ENCODE measurements around the gene ATXN7L1.

Gene ATXN7L1

DNA sequence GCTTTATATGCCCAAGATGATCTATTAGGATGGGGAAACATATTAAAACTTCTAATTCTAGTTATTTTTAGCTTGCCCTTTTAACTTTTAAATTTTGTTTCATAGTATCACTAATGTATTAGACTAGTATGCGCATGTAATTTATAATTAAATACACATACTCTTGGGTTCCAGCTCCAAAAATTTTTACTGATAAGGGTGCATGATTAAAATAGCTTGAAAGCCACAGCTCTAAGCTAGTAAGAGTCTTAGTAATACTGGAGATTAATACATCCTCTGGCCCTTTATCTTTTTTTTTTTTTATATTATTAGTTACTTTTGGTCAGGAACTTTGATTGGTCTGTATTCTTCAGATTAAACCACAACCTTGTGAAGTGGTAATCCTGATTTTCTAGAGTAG, 53.6 kb downstream of the ATXN7L1 start:
- TF ChIP-seq ZNF830 (tag by site-specific recombination; IDR thresholded peaks at IDR 0.05; ENCODE audit: low read depth) (no peak), EGR2 (tag by site-specific recombination; IDR thresholded peaks at IDR 0.05; ENCODE audit: low read depth) (no peak), SALL2 (tag by site-specific recombination; IDR thresholded peaks at IDR 0.05; ENCODE audit: borderline replicate concordance) (no peak), TRIM28 (IDR thresholded peaks at IDR 0.05; ENCODE audit: borderline replicate concordance, low read length) (no peak), ZNF2 (tag by site-specific recombination; IDR thresholded peaks at IDR 0.05) (no peak), REPIN1 (tag by site-specific recombination; IDR thresholded peaks at IDR 0.05; ENCODE audit: low read depth) (no peak)
- TF ChIP-seq, protein P1, sequence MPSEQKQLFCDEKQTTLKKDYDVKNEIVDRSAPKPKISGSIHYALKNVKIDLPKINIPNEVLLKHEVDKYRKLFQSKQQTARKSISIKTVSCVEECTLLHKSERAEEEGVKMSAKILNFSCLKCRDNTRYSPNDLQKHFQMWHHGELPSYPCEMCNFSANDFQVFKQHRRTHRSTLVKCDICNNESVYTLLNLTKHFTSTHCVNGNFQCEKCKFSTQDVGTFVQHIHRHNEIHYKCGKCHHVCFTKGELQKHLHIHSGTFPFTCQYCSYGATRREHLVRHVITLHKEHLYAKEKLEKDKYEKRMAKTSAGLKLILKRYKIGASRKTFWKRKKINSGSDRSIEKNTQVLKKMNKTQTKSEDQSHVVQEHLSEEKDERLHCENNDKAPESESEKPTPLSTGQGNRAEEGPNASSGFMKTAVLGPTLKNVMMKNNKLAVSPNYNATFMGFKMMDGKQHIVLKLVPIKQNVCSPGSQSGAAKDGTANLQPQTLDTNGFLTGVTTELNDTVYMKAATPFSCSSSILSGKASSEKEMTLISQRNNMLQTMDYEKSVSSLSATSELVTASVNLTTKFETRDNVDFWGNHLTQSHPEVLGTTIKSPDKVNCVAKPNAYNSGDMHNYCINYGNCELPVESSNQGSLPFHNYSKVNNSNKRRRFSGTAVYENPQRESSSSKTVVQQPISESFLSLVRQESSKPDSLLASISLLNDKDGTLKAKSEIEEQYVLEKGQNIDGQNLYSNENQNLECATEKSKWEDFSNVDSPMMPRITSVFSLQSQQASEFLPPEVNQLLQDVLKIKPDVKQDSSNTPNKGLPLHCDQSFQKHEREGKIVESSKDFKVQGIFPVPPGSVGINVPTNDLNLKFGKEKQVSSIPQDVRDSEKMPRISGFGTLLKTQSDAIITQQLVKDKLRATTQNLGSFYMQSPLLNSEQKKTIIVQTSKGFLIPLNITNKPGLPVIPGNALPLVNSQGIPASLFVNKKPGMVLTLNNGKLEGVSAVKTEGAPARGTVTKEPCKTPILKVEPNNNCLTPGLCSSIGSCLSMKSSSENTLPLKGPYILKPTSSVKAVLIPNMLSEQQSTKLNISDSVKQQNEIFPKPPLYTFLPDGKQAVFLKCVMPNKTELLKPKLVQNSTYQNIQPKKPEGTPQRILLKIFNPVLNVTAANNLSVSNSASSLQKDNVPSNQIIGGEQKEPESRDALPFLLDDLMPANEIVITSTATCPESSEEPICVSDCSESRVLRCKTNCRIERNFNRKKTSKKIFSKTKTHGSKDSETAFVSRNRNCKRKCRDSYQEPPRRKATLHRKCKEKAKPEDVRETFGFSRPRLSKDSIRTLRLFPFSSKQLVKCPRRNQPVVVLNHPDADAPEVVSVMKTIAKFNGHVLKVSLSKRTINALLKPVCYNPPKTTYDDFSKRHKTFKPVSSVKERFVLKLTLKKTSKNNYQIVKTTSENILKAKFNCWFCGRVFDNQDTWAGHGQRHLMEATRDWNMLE (tag by site-specific recombination; conservative IDR thresholded peaks at IDR 0.05; ENCODE audit: low read depth): no peak
- TF ChIP-seq, protein P2, sequence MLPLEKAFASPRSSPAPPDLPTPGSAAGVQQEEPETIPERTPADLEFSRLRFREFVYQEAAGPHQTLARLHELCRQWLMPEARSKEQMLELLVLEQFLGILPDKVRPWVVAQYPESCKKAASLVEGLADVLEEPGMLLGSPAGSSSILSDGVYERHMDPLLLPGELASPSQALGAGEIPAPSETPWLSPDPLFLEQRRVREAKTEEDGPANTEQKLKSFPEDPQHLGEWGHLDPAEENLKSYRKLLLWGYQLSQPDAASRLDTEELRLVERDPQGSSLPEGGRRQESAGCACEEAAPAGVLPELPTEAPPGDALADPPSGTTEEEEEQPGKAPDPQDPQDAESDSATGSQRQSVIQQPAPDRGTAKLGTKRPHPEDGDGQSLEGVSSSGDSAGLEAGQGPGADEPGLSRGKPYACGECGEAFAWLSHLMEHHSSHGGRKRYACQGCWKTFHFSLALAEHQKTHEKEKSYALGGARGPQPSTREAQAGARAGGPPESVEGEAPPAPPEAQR (tag by site-specific recombination; IDR thresholded peaks at IDR 0.05): no peak
- Histone ChIP-seq H3K9me3 (ENCODE audit: control insufficient read depth, insufficient read depth, low read depth, low read length) (no peaks in the 10 kb centered on the region), H3K4me1 (ENCODE audit: control insufficient read depth, insufficient read depth, low read length) (no peaks in the 10 kb centered on the region), H3K4me3 (ENCODE audit: low read depth, low read length) (no peak overlapping the region), H3K36me3 (ENCODE audit: control insufficient read depth in 2 of 2, insufficient read depth in 1 of 2, low read length in 2 of 2) (no peaks in the 10 kb centered on the region), H3K27ac (ENCODE audit: extremely low read depth, low read depth, low read length) (no peak overlapping the region)
- CTCF ChIA-PET: interaction anchor here (1.0 kb wide), 1 partner anchor 187 kb away, joined by 3 read pairs; no protein-coding TSS in a partner anchor
- POLR2A ChIA-PET: interaction anchor here (0.6 kb wide), 2 partner anchors 13 to 49 kb away, joined by 3 read pairs; no protein-coding TSS in a partner anchor

DNA sequence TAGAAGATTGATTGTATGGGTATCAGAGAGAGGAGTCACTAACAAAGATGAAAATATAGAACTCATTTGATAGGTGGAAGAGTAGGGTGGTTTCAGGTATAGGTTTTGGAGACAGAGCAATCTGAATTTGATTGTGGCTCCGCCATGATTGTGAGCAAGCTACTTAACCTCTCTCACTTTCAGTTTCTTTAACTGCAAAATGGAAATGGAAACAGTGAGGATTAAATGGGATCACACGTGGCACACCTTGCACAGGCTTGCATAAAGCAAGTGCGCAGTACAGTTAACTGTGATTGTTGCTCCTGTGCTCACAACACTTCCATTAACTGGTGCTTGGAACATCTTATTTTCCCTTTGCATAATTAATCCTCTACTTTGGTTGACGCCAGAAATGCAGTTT, 54.9 kb downstream of the ATXN7L1 start:
- CTCF ChIA-PET: no interaction called here
- Histone ChIP-seq H3K27ac (ENCODE audit: extremely low read depth, low read depth, low read length) (no peak overlapping the region), H3K36me3 (ENCODE audit: control insufficient read depth in 2 of 2, insufficient read depth in 1 of 2, low read length in 2 of 2) (no peaks in the 10 kb centered on the region)
- TF ChIP-seq, protein P3, sequence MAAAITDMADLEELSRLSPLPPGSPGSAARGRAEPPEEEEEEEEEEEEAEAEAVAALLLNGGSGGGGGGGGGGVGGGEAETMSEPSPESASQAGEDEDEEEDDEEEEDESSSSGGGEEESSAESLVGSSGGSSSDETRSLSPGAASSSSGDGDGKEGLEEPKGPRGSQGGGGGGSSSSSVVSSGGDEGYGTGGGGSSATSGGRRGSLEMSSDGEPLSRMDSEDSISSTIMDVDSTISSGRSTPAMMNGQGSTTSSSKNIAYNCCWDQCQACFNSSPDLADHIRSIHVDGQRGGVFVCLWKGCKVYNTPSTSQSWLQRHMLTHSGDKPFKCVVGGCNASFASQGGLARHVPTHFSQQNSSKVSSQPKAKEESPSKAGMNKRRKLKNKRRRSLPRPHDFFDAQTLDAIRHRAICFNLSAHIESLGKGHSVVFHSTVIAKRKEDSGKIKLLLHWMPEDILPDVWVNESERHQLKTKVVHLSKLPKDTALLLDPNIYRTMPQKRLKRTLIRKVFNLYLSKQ (tag by site-specific recombination; IDR thresholded peaks at IDR 0.05; ENCODE audit: borderline replicate concordance): no peak
- TF ChIP-seq, protein P4, sequence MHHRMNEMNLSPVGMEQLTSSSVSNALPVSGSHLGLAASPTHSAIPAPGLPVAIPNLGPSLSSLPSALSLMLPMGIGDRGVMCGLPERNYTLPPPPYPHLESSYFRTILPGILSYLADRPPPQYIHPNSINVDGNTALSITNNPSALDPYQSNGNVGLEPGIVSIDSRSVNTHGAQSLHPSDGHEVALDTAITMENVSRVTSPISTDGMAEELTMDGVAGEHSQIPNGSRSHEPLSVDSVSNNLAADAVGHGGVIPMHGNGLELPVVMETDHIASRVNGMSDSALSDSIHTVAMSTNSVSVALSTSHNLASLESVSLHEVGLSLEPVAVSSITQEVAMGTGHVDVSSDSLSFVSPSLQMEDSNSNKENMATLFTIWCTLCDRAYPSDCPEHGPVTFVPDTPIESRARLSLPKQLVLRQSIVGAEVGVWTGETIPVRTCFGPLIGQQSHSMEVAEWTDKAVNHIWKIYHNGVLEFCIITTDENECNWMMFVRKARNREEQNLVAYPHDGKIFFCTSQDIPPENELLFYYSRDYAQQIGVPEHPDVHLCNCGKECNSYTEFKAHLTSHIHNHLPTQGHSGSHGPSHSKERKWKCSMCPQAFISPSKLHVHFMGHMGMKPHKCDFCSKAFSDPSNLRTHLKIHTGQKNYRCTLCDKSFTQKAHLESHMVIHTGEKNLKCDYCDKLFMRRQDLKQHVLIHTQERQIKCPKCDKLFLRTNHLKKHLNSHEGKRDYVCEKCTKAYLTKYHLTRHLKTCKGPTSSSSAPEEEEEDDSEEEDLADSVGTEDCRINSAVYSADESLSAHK (tag by site-specific recombination; IDR thresholded peaks at IDR 0.05): no peak
- TF ChIP-seq ZNF624 (tag by site-specific recombination; IDR thresholded peaks at IDR 0.05): no peak
- no peak for TF ChIP-seq ZNF792 (tag by site-specific recombination; IDR thresholded peaks at IDR 0.05)
- TF ChIP-seq ZNF585B (tag by site-specific recombination; IDR thresholded peaks at IDR 0.05): no peak
- no peak for TF ChIP-seq YY2 (tag by site-specific recombination; IDR thresholded peaks at IDR 0.05)
- no peak for TF ChIP-seq EGR2 (tag by site-specific recombination; IDR thresholded peaks at IDR 0.05; ENCODE audit: low read depth)
- TF ChIP-seq, protein P5, sequence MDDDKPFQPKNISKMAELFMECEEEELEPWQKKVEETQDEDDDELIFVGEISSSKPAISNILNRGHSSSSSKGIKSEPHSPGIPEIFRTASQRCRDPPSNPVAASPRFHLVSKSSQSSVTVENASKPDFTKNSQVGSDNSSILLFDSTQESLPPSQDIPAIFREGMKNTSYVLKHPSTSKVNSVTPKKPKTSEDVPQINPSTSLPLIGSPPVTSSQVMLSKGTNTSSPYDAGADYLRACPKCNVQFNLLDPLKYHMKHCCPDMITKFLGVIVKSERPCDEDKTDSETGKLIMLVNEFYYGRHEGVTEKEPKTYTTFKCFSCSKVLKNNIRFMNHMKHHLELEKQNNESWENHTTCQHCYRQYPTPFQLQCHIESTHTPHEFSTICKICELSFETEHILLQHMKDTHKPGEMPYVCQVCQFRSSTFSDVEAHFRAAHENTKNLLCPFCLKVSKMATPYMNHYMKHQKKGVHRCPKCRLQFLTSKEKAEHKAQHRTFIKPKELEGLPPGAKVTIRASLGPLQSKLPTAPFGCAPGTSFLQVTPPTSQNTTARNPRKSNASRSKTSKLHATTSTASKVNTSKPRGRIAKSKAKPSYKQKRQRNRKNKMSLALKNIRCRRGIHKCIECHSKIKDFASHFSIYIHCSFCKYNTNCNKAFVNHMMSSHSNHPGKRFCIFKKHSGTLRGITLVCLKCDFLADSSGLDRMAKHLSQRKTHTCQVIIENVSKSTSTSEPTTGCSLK (tag by site-specific recombination; IDR thresholded peaks at IDR 0.05): no peak
- TF ChIP-seq ZNF571 (tag by site-specific recombination; IDR thresholded peaks at IDR 0.05): no peak
- TF ChIP-seq ZNF658 (tag by site-specific recombination; IDR thresholded peaks at IDR 0.05): no peak
- no peak for TF ChIP-seq ZXDB (tag by site-specific recombination; IDR thresholded peaks at IDR 0.05)
- TF ChIP-seq, protein P6, sequence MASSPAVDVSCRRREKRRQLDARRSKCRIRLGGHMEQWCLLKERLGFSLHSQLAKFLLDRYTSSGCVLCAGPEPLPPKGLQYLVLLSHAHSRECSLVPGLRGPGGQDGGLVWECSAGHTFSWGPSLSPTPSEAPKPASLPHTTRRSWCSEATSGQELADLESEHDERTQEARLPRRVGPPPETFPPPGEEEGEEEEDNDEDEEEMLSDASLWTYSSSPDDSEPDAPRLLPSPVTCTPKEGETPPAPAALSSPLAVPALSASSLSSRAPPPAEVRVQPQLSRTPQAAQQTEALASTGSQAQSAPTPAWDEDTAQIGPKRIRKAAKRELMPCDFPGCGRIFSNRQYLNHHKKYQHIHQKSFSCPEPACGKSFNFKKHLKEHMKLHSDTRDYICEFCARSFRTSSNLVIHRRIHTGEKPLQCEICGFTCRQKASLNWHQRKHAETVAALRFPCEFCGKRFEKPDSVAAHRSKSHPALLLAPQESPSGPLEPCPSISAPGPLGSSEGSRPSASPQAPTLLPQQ (tag by site-specific recombination; IDR thresholded peaks at IDR 0.05): no peak
- TF ChIP-seq, protein P7, sequence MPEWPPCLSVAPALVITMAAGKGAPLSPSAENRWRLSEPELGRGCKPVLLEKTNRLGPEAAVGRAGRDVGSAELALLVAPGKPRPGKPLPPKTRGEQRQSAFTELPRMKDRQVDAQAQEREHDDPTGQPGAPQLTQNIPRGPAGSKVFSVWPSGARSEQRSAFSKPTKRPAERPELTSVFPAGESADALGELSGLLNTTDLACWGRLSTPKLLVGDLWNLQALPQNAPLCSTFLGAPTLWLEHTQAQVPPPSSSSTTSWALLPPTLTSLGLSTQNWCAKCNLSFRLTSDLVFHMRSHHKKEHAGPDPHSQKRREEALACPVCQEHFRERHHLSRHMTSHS (tag by site-specific recombination; IDR thresholded peaks at IDR 0.05): no peak

More for the DNA sequence above, 54.9 kb downstream of the ATXN7L1 start:
- H3K4me1 ChIP-seq (ENCODE audit: control insufficient read depth, insufficient read depth, low read length): no peaks in the 10 kb centered on the region
- no peaks in the 10 kb centered on the region for H3K9me3 ChIP-seq (ENCODE audit: control insufficient read depth, insufficient read depth, low read depth, low read length)
- no peak overlapping the region for H3K4me3 ChIP-seq (ENCODE audit: low read depth, low read length)
- POLR2A ChIA-PET: no interaction called here

All from HEK293 (cell line).